ENCODE measurements around the gene PPP1R3F. TPM values are rescaled to one million over a fixed set of nuclear protein-coding genes. Genes with fewer than 3 reads are reported as not detected.

The PPP1R3F gene
- total RNA-seq, 1 donor from 2014 or later: 5.5 TPM

GRCh38 chrX:49284212-49284611, 14.6 kb downstream of the PPP1R3F start:
- Histone ChIP-seq H3K4me1 (no peaks in the 10 kb centered on the region), H3K9me3 (no peaks in the 10 kb centered on the region), H3K4me3 (no peak overlapping the region), H3K27me3 (ENCODE audit: low read depth) (no peaks in the 10 kb centered on the region), H3K27ac (no peak overlapping the region), H3K36me3 (no peaks in the 10 kb centered on the region)
- DNase-seq (no peak), ATAC-seq (no peak)
- TF ChIP-seq, protein P1, sequence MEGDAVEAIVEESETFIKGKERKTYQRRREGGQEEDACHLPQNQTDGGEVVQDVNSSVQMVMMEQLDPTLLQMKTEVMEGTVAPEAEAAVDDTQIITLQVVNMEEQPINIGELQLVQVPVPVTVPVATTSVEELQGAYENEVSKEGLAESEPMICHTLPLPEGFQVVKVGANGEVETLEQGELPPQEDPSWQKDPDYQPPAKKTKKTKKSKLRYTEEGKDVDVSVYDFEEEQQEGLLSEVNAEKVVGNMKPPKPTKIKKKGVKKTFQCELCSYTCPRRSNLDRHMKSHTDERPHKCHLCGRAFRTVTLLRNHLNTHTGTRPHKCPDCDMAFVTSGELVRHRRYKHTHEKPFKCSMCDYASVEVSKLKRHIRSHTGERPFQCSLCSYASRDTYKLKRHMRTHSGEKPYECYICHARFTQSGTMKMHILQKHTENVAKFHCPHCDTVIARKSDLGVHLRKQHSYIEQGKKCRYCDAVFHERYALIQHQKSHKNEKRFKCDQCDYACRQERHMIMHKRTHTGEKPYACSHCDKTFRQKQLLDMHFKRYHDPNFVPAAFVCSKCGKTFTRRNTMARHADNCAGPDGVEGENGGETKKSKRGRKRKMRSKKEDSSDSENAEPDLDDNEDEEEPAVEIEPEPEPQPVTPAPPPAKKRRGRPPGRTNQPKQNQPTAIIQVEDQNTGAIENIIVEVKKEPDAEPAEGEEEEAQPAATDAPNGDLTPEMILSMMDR (IDR thresholded peaks at IDR 0.05): no peak
- intact Hi-C loops (cut with DNase I): no loop called here

- DNase-seq (no peak), ATAC-seq (no peak)
- Histone ChIP-seq H3K4me1 (no peaks in the 10 kb centered on the region), H3K27me3 (ENCODE audit: low read depth) (no peaks in the 10 kb centered on the region), H3K4me3 (no peak overlapping the region), H3K36me3 (no peaks in the 10 kb centered on the region), H3K27ac (no peak overlapping the region), H3K9me3 (no peaks in the 10 kb centered on the region)
- intact Hi-C loops (cut with DNase I): no loop called here
- TF ChIP-seq, protein P1 (IDR thresholded peaks at IDR 0.05): no peak
These were observed 16.5 kb downstream of the PPP1R3F start for GRCh38 chrX:49286136-49286535.

DNA sequence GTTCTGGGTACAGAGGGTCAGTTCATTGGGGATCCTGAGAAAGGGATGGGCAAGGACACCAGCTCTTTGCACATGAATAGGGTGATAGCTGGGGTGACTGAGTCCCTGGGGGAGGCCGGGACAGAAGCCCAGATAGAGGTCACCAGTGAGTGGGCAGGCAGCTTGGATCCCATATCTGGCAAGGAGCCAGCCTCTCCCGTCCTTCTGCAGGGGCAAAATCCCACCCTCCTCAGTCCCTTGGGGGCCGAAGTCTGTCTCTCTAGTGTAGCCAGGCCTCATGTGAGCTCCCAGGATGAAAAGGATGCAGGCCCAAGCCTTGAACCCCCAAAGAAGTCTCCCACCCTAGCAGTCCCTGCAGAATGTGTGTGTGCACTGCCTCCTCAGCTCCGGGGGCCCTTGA, 17.0 kb downstream of the PPP1R3F start:
- Histone ChIP-seq H3K4me3 (no peak overlapping the region), H3K27ac (no peak overlapping the region), H3K4me1 (no peaks in the 10 kb centered on the region), H3K9me3 (no peaks in the 10 kb centered on the region), H3K36me3 (no peaks in the 10 kb centered on the region), H3K27me3 (ENCODE audit: low read depth) (no peaks in the 10 kb centered on the region)
- ATAC-seq (no peak), DNase-seq (no peak)
- intact Hi-C loops (cut with DNase I): no loop called here
- TF ChIP-seq, protein P1 (IDR thresholded peaks at IDR 0.05): no peak

- TF ChIP-seq, protein P1 (IDR thresholded peaks at IDR 0.05): no peak
- Histone ChIP-seq H3K4me1 (no peaks in the 10 kb centered on the region), H3K9me3 (no peaks in the 10 kb centered on the region), H3K27ac (no peak overlapping the region), H3K36me3 (no peaks in the 10 kb centered on the region), H3K4me3 (no peak overlapping the region), H3K27me3 (ENCODE audit: low read depth) (no peaks in the 10 kb centered on the region)
- ATAC-seq: no peak
- no peak for DNase-seq
- intact Hi-C loops (cut with DNase I): no loop called here
These were observed 18.1 kb downstream of the PPP1R3F start for GRCh38 chrX:49287665-49288064.

- no peak overlapping the region for H3K4me3 ChIP-seq
- no peaks in the 10 kb centered on the region for H3K9me3 ChIP-seq
- DNase-seq: no peak
- TF ChIP-seq, protein P1 (IDR thresholded peaks at IDR 0.05): no peak
- no peaks in the 10 kb centered on the region for H3K27me3 ChIP-seq (ENCODE audit: low read depth)
- no peak for ATAC-seq
- H3K4me1 ChIP-seq: no peaks in the 10 kb centered on the region
- no peaks in the 10 kb centered on the region for H3K36me3 ChIP-seq
- intact Hi-C loops (cut with DNase I): no loop called here
- no peak overlapping the region for H3K27ac ChIP-seq
These were observed 20.6 kb downstream of the PPP1R3F start for GRCh38 chrX:49290215-49290614.

Measured in lower lobe of right lung (tissue), 2 donors.